PC-9 (cell line): ENCODE results near the gene RYR3. TPM values are rescaled to one million over a fixed set of nuclear protein-coding genes. Genes with fewer than 3 reads are reported as not detected.

Experiments
- BruUV-seq: library from RNA; stranded (reverse); fragments of 400-500 nt; replicated peaks from 2 replicates; lab custom pipeline; 2021; lab: Mats Ljungman, UMichigan
- CTCF ChIA-PET: fragments of 300-600 bp; sonication (Branson Sonifier 250); formaldehyde crosslinking; loops from one replicate; lab custom pipeline; 2022; ENCODE audit warnings: antibody characterized with exemption; lab: Charles Lee
- POLR2A ChIA-PET: fragments of 300-600 bp; sonication (Branson Sonifier 250); formaldehyde crosslinking; loops from one replicate; lab custom pipeline; 2022; ENCODE audit warnings: antibody characterized with exemption; ENCODE audit not compliant: unreplicated experiment; lab: Charles Lee
- DNase-seq, 2 experiments: peaks; one replicate each; pipeline versions ENCODE4 v3.0.0 to v3.0.0-alpha.2; 2015 to 2022; ENCODE audit warnings: mixed read lengths in 1 of 2
- H2AFZ ChIP-seq: fragments of 200-600 bp; sonication (generic); 2 replicates; pipeline ENCODE4 v1.8.1; 2017; ENCODE audit warnings: antibody characterized with exemption
- H3F3A ChIP-seq: fragments of 200-600 bp; sonication (generic); 2 replicates; pipeline ENCODE4 v1.8.1; 2017; ENCODE audit warnings: antibody characterized with exemption, mild to moderate bottlenecking, low read depth; ENCODE audit not compliant: insufficient read depth
- H3K27ac ChIP-seq: fragments of 200-600 bp; sonication (generic); 2 replicates; pipeline ENCODE4 v1.6.1; 2016; ENCODE audit warnings: mixed run types
- H3K27me3 ChIP-seq: fragments of 200-600 bp; sonication (generic); 2 replicates; pipeline ENCODE4 v1.6.1; 2016; ENCODE audit warnings: low read depth, mixed run types; ENCODE audit not compliant: insufficient read depth
- H3K36me3 ChIP-seq: fragments of 200-600 bp; sonication (generic); 2 replicates; pipeline ENCODE4 v1.6.1; 2016; ENCODE audit warnings: low read depth, mixed run types
- H3K4me1 ChIP-seq: fragments of 200-600 bp; sonication (generic); replicated peaks from 2 replicates; pipeline ENCODE4 v1.6.1; 2016; ENCODE audit warnings: mixed run types; ENCODE audit not compliant: insufficient read depth
- H3K4me2 ChIP-seq: fragments of 200-600 bp; sonication (generic); 2 replicates; pipeline ENCODE4 v1.6.1; 2017; ENCODE audit warnings: mixed run types
- H3K4me3 ChIP-seq: fragments of 200-600 bp; sonication (generic); 2 replicates; pipeline ENCODE4 v1.6.1; 2016; ENCODE audit warnings: mixed run types
- H3K79me2 ChIP-seq: fragments of 200-600 bp; sonication (generic); 2 replicates; pipeline ENCODE4 v1.6.1; 2017; ENCODE audit warnings: low read depth, mixed run types
- H3K9me2 ChIP-seq: fragments of 200-600 bp; sonication (generic); 2 replicates; pipeline ENCODE4 v1.8.1; 2017; ENCODE audit warnings: mild to moderate bottlenecking; ENCODE audit not compliant: insufficient read depth
- H3K9me3 ChIP-seq: fragments of 200-600 bp; sonication (generic); 2 replicates; pipeline ENCODE4 v1.8.1; 2016; ENCODE audit warnings: low read depth; ENCODE audit not compliant: insufficient read depth
- H4K20me1 ChIP-seq: fragments of 200-600 bp; sonication (generic); 2 replicates; pipeline ENCODE4 v1.8.1; 2017; ENCODE audit not compliant: insufficient read depth
- EZH2 ChIP-seq: fragments of 200-600 bp; sonication (generic); IDR thresholded peaks from 2 replicates; pipeline ENCODE4 v1.8.0; 2017; ENCODE audit warnings: antibody characterized with exemption, low read depth
- intact Hi-C: fragments of 100-400 bp; cut with micrococcal nuclease; formaldehyde crosslinking; loops from one replicate; pipeline ENCODE4 v1.10.0; 2022; ENCODE audit not compliant: unreplicated experiment
- total RNA-seq: library from RNA; stranded (reverse); gene quantifications from 2 replicates; pipeline ENCODE4 v1.2.3, GENCODE V29; 2021
- TF ChIP-seq, protein P1 (sequence below): fragments of 200-600 bp; sonication (generic); conservative IDR thresholded peaks from 2 replicates; pipeline ENCODE4 v1.6.1; 2017; ENCODE audit warnings: mixed run types, antibody characterized with exemption, mild to moderate bottlenecking, moderate library complexity

The RYR3 gene
- total RNA-seq, 1 experiment from 2014 or later: 0.15 TPM

DNA sequence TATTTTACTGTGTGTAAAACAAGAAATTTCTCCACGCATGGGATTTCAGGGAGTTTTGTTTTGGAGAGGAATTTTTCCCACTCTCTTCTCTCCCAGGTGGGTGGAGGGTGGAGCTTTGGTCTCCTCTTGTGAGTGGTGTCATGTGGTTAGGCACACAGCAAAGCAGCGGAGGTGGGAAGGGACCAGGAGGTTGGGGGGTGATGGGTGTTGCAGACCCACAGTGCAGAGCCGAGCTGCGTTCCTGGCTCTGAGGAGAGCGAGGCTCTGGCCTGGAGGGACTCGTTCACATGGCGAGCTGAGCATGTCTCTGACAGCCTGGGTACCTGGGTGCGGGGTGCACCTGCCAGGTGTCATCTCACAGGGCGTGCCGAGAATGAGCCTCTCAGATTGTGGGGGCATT lies 87.8 kb downstream of the RYR3 start:
- H3K27me3 ChIP-seq: no peaks in the 10 kb centered on the region
- no peak overlapping the region for H3K27ac ChIP-seq
- no peaks in the 10 kb centered on the region for H4K20me1 ChIP-seq
- CTCF ChIA-PET: no interaction called here
- DNase-seq: no peak
- no peaks in the 10 kb centered on the region for H3K4me1 ChIP-seq
- no peaks in the 10 kb centered on the region for H3K79me2 ChIP-seq
- H3K4me2 ChIP-seq: no peak overlapping the region
- POLR2A ChIA-PET: no interaction called here
- H3K36me3 ChIP-seq: no peaks in the 10 kb centered on the region
- no peaks in the 10 kb centered on the region for H3K9me3 ChIP-seq
- H3K9me2 ChIP-seq: no peaks in the 10 kb centered on the region
- H3K4me3 ChIP-seq: no peak overlapping the region
- intact Hi-C loops: no loop called here
- H2AFZ ChIP-seq: no peak overlapping the region
- H3F3A ChIP-seq: no peaks in the 10 kb centered on the region
- TF ChIP-seq EZH2: no peak
- TF ChIP-seq, protein P1, sequence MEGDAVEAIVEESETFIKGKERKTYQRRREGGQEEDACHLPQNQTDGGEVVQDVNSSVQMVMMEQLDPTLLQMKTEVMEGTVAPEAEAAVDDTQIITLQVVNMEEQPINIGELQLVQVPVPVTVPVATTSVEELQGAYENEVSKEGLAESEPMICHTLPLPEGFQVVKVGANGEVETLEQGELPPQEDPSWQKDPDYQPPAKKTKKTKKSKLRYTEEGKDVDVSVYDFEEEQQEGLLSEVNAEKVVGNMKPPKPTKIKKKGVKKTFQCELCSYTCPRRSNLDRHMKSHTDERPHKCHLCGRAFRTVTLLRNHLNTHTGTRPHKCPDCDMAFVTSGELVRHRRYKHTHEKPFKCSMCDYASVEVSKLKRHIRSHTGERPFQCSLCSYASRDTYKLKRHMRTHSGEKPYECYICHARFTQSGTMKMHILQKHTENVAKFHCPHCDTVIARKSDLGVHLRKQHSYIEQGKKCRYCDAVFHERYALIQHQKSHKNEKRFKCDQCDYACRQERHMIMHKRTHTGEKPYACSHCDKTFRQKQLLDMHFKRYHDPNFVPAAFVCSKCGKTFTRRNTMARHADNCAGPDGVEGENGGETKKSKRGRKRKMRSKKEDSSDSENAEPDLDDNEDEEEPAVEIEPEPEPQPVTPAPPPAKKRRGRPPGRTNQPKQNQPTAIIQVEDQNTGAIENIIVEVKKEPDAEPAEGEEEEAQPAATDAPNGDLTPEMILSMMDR: no peak
- BruUV-seq: no TSS peak

DNA sequence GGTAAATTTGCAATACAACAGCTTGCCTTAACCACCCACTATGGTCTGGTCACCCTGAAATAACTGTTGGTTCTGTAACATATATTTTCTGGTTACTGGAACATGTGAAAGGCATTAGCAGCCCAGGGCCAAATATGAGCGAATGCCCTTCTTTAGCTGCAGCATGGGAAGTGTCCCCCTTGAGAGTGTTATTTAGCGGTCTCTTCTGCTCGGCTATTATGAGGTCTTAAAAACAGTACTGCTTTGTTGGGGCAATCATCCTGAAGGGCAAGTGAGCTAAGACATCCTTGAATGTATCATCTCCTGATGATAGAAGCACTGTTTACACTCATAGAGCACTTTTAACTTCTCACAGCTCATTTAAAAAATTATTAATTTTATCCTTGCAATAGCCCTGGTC lies 90.2 kb downstream of the RYR3 start:
- Histone ChIP-seq H2AFZ (no peak overlapping the region), H3K4me3 (no peak overlapping the region), H3K36me3 (no peaks in the 10 kb centered on the region), H3K27ac (no peak overlapping the region), H3K79me2 (no peaks in the 10 kb centered on the region), H4K20me1 (no peaks in the 10 kb centered on the region), H3K27me3 (no peaks in the 10 kb centered on the region), H3F3A (no peaks in the 10 kb centered on the region), H3K4me2 (no peak overlapping the region), H3K9me3 (no peaks in the 10 kb centered on the region), H3K4me1 (no peaks in the 10 kb centered on the region), H3K9me2 (no peaks in the 10 kb centered on the region)
- DNase-seq: no peak
- no TSS peak for BruUV-seq
- ChIA-PET POLR2A (no interaction called here), CTCF (no interaction called here)
- intact Hi-C loops: no loop called here
- TF ChIP-seq, protein P1: no peak
- no peak for TF ChIP-seq EZH2

DNA sequence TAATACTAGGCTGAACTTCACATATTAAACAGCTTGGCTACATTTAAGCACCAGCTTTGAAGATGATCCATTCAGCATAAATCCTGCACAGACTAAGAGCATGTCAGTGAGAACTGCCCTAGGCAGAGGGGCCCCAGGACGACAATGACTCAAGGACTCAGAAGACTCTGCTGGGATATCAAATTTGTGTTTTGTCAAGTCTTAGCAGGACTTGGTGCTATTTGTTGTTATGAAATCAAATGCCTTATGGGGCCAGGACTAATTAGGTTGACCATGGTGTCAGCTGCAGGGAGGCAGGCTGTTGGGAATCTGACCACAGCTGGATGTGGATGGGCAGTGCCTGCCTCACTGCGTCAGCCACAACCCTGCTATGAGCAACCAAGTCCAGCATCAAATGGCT lies 91.8 kb downstream of the RYR3 start:
- no TSS peak for BruUV-seq
- Histone ChIP-seq H3K27ac (no peak overlapping the region), H3K79me2 (no peaks in the 10 kb centered on the region), H3F3A (no peaks in the 10 kb centered on the region), H3K9me3 (no peaks in the 10 kb centered on the region), H3K36me3 (no peaks in the 10 kb centered on the region), H3K9me2 (no peaks in the 10 kb centered on the region), H4K20me1 (no peaks in the 10 kb centered on the region), H2AFZ (no peak overlapping the region), H3K4me2 (no peak overlapping the region), H3K4me1 (no peaks in the 10 kb centered on the region), H3K27me3 (no peaks in the 10 kb centered on the region), H3K4me3 (no peak overlapping the region)
- ChIA-PET POLR2A (no interaction called here), CTCF (no interaction called here)
- intact Hi-C loops: no loop called here
- no peak for DNase-seq
- TF ChIP-seq, protein P1: no peak
- TF ChIP-seq EZH2: no peak
